ENCODE data around the gene IFFO2. TPM values are rescaled to one million over a fixed set of nuclear protein-coding genes. Genes with fewer than 3 reads are reported as not detected.

The IFFO2 gene
- total and polyA plus RNA-seq, 10 of the 15 experiments (the other 5 are each of a cell fraction or from before 2014, with no cell fraction given), result 1.2 to 18.4 (median 6.7) TPM

DNA sequence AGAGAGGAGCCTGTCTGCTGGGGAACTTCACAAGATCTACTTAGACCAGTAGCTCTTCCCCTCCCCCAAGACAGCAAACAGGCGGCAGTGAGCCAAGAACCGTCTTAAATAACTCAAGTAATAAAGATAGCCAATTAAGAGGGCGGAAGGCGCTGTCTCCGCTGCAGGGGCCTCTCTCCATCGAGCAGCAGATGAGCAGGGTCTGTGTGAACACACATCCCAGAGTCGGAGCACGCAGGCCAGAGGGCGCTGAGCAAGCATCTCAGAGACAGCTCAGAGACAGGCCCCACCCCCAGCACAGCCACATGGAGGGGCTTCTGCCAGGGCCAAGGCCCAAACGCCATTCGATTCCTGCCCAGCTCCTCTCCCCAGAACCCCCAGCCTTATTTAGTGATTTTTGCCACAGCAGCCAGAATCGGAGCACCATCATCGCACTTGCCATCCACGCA lies 11.1 kb downstream of the IFFO2 start (continued):
- TF ChIP-seq, protein P1, sequence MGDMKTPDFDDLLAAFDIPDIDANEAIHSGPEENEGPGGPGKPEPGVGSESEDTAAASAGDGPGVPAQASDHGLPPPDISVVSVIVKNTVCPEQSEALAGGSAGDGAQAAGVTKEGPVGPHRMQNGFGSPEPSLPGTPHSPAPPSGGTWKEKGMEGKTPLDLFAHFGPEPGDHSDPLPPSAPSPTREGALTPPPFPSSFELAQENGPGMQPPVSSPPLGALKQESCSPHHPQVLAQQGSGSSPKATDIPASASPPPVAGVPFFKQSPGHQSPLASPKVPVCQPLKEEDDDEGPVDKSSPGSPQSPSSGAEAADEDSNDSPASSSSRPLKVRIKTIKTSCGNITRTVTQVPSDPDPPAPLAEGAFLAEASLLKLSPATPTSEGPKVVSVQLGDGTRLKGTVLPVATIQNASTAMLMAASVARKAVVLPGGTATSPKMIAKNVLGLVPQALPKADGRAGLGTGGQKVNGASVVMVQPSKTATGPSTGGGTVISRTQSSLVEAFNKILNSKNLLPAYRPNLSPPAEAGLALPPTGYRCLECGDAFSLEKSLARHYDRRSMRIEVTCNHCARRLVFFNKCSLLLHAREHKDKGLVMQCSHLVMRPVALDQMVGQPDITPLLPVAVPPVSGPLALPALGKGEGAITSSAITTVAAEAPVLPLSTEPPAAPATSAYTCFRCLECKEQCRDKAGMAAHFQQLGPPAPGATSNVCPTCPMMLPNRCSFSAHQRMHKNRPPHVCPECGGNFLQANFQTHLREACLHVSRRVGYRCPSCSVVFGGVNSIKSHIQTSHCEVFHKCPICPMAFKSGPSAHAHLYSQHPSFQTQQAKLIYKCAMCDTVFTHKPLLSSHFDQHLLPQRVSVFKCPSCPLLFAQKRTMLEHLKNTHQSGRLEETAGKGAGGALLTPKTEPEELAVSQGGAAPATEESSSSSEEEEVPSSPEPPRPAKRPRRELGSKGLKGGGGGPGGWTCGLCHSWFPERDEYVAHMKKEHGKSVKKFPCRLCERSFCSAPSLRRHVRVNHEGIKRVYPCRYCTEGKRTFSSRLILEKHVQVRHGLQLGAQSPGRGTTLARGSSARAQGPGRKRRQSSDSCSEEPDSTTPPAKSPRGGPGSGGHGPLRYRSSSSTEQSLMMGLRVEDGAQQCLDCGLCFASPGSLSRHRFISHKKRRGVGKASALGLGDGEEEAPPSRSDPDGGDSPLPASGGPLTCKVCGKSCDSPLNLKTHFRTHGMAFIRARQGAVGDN (IDR thresholded peaks at IDR 0.05), result no peak
- TF ChIP-seq, protein P2, sequence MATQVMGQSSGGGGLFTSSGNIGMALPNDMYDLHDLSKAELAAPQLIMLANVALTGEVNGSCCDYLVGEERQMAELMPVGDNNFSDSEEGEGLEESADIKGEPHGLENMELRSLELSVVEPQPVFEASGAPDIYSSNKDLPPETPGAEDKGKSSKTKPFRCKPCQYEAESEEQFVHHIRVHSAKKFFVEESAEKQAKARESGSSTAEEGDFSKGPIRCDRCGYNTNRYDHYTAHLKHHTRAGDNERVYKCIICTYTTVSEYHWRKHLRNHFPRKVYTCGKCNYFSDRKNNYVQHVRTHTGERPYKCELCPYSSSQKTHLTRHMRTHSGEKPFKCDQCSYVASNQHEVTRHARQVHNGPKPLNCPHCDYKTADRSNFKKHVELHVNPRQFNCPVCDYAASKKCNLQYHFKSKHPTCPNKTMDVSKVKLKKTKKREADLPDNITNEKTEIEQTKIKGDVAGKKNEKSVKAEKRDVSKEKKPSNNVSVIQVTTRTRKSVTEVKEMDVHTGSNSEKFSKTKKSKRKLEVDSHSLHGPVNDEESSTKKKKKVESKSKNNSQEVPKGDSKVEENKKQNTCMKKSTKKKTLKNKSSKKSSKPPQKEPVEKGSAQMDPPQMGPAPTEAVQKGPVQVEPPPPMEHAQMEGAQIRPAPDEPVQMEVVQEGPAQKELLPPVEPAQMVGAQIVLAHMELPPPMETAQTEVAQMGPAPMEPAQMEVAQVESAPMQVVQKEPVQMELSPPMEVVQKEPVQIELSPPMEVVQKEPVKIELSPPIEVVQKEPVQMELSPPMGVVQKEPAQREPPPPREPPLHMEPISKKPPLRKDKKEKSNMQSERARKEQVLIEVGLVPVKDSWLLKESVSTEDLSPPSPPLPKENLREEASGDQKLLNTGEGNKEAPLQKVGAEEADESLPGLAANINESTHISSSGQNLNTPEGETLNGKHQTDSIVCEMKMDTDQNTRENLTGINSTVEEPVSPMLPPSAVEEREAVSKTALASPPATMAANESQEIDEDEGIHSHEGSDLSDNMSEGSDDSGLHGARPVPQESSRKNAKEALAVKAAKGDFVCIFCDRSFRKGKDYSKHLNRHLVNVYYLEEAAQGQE (IDR thresholded peaks at IDR 0.05; ENCODE audit: low read depth, low read length), result no peak
- no peak for TF ChIP-seq STAT1 (conservative IDR thresholded peaks at IDR 0.05)
- TF ChIP-seq HDAC6 (IDR thresholded peaks at IDR 0.05; ENCODE audit: unreplicated experiment), result no peak

All from GM12878 (cell line).